Measurements from ENCODE around the gene SLAMF9. TPM values are rescaled to one million over a fixed set of nuclear protein-coding genes. Genes with fewer than 3 reads are reported as not detected.

SLAMF9 gene
- total RNA-seq, 2 experiments from 2014 or later = not detected

GRCh38 chr1:159986093-159986492, 32.1 kb upstream of the SLAMF9 start:
- Mint-ChIP-seq H3K36me3 (no peaks in the 10 kb centered on the region), H3K4me3 (no peak overlapping the region), H3K9me3 (ENCODE audit: low read depth) (no peaks in the 10 kb centered on the region), H3K27ac (no peak overlapping the region), H3K27me3 (peaks cover 28% of the 10 kb centered on the region), H3K4me1 (peaks cover 2% of the 10 kb centered on the region)
- ATAC-seq (no peak), DNase-seq (no peak)
- CTCF ChIA-PET = no interaction called here

GRCh38 chr1:159985473-159985872, 31.4 kb upstream of the SLAMF9 start:
- peaks cover 30% of the 10 kb centered on the region for H3K27me3 Mint-ChIP-seq
- no peaks in the 10 kb centered on the region for H3K4me1 Mint-ChIP-seq
- no peaks in the 10 kb centered on the region for H3K9me3 Mint-ChIP-seq (ENCODE audit: low read depth)
- H3K4me3 Mint-ChIP-seq = no peak overlapping the region
- no peak for DNase-seq
- CTCF ChIA-PET = no interaction called here
- no peaks in the 10 kb centered on the region for H3K36me3 Mint-ChIP-seq
- no peak overlapping the region for H3K27ac Mint-ChIP-seq
- ATAC-seq = no peak

DNA sequence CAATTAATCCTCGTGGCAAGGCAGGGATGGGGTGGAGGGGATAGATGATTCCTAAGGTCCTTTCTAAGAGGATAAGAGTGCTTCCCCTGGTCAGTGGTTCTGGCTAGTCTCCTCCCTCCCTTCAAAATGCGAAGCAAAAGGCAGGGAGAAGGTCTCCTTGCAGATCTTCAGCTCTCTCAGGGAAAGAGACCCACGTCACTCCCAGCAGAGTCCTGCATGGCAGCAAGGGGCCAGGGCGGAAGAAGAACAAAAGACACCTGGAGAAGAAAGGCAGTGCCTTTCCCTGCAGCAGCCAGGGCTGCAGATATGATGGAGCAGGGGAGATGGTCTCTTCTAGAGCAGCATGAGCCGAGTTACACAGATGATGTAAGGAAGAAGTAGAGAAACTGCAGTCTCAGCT, 29.6 kb upstream of the SLAMF9 start:
- no peak for ATAC-seq
- no peaks in the 10 kb centered on the region for H3K9me3 Mint-ChIP-seq (ENCODE audit: low read depth)
- CTCF ChIA-PET = interaction anchor here (0.8 to 1.2 kb wide), 4 partner anchors 22 to 91 kb away, joined by 3 read pairs; no protein-coding TSS in a partner anchor
- DNase-seq = peak; percentile 27
- H3K4me3 Mint-ChIP-seq = no peak overlapping the region
- H3K4me1 Mint-ChIP-seq = no peaks in the 10 kb centered on the region
- H3K27me3 Mint-ChIP-seq = peaks cover 36% of the 10 kb centered on the region
- no peak overlapping the region for H3K27ac Mint-ChIP-seq
- H3K36me3 Mint-ChIP-seq = no peaks in the 10 kb centered on the region

GRCh38 chr1:159982280-159982679, 28.2 kb upstream of the SLAMF9 start:
- ATAC-seq = no peak
- CTCF ChIA-PET = interaction anchor here (0.9 to 1.1 kb wide), 2 partner anchors 20 to 24 kb away, joined by 3 read pairs; no protein-coding TSS in a partner anchor
- H3K27me3 Mint-ChIP-seq = peaks cover 49% of the 10 kb centered on the region
- peak; percentile 5 for DNase-seq
- H3K36me3 Mint-ChIP-seq = no peaks in the 10 kb centered on the region
- H3K4me1 Mint-ChIP-seq = no peaks in the 10 kb centered on the region
- H3K9me3 Mint-ChIP-seq (ENCODE audit: low read depth) = no peaks in the 10 kb centered on the region
- no peak overlapping the region for H3K27ac Mint-ChIP-seq
- H3K4me3 Mint-ChIP-seq = no peak overlapping the region

DNA sequence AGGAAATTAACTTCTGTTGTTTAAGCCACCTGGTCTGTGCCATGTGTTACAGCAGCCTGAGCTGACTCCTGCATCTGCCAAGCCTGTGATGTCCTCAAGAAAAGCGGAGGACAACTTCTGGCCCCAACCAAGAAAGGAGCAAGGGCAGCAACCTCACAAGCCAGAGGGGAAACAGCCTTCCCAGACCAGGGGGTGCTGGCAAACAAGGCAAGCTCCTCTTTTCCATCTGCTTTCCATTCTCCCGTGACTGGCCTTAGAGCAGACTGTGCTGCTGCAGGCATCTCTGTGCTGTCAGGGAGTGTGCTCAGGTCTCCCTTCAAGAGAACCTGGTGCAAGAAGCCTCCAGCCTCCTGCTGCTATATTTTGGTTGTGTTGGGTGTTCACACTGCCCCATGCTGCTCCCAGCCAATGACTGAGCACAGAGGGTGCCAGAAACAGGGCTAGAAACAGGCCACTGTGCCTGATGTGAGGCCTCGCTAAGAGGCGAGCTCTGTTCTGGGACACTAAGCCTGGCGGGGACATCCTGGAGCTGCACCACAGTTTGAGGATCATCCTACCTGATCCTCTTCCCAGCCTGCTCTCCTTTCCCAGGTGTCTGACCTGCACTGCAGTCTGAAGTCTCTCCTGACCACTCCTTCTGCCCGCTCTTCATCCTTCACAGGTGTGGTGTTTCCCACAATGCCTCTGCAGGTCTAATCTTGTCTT, 27.5 kb upstream of the SLAMF9 start:
- H3K36me3 Mint-ChIP-seq = no peaks in the 10 kb centered on the region

GRCh38 chr1:159980786-159981185, 26.7 kb upstream of the SLAMF9 start:
- no peaks in the 10 kb centered on the region for H3K4me1 Mint-ChIP-seq
- CTCF ChIA-PET = no interaction called here
- H3K4me3 Mint-ChIP-seq = no peak overlapping the region
- H3K36me3 Mint-ChIP-seq = no peaks in the 10 kb centered on the region
- peaks cover 57% of the 10 kb centered on the region for H3K27me3 Mint-ChIP-seq
- ATAC-seq = no peak
- DNase-seq = peak; percentile 28
- H3K27ac Mint-ChIP-seq = no peak overlapping the region
- no peaks in the 10 kb centered on the region for H3K9me3 Mint-ChIP-seq (ENCODE audit: low read depth)

More for the DNA sequence above, 27.5 kb upstream of the SLAMF9 start:
- Mint-ChIP-seq H3K27me3 (peaks cover 57% of the 10 kb centered on the region), H3K4me3 (no peak overlapping the region), H3K27ac (no peak overlapping the region), H3K4me1 (no peaks in the 10 kb centered on the region), H3K9me3 (ENCODE audit: low read depth) (no peaks in the 10 kb centered on the region)
- CTCF ChIA-PET = interaction anchor here (0.9 kb wide), 1 partner anchor 20 kb away, joined by 3 read pairs; no protein-coding TSS in a partner anchor
- no peak for ATAC-seq
- DNase-seq = peak; percentile 29

DNA sequence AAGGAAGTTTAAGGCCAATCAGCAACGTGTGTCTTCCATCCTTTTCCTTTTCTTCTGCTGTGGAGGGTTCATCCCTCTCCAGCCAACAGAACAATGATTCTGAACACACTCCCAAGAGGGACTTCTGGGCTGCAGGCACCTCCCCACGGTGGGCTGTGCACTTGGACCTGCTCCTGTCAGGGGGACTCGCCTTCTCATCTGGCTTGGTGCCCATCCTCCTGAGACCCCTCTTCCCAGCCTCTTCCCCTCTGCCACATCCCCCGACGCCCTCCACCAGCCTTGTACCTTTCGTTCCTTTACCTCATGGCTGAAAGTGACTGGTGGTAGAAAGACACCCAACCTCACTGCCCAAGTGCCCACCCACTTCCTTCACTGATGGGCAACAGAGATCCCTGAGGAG, 26.0 kb upstream of the SLAMF9 start:
- DNase-seq = peak; percentile 11
- Mint-ChIP-seq H3K36me3 (no peaks in the 10 kb centered on the region), H3K27me3 (peaks cover 54% of the 10 kb centered on the region), H3K4me1 (no peaks in the 10 kb centered on the region), H3K9me3 (ENCODE audit: low read depth) (no peaks in the 10 kb centered on the region), H3K4me3 (no peak overlapping the region), H3K27ac (no peak overlapping the region)
- ATAC-seq = no peak
- CTCF ChIA-PET = no interaction called here

DNA sequence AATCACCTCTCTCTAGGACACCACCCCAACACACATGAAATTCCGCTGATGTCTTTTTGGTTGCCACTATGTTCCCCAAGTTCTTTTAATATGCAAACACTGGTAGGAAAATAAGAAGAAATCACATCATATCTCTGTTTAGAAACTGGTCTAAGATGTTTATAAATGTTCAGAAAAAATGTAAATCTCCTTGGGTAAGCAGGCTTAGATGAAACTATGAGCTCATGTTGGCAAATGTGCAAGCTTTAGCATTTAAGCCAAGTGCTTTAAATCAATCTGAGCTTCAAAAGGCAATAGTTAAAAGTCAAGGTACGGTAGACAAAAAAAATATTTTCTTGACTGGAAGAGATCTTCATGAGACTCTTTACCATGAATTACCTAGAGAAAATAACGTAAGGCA, 25.2 kb upstream of the SLAMF9 start:
- DNase-seq (no peak), ATAC-seq (no peak)
- Mint-ChIP-seq H3K4me1 (no peaks in the 10 kb centered on the region), H3K9me3 (ENCODE audit: low read depth) (no peaks in the 10 kb centered on the region), H3K27ac (no peak overlapping the region), H3K4me3 (no peak overlapping the region), H3K36me3 (no peaks in the 10 kb centered on the region), H3K27me3 (peaks cover 50% of the 10 kb centered on the region)
- CTCF ChIA-PET = interaction anchor here (1.4 kb wide), 1 partner anchor 29 kb away, joined by 4 read pairs; no protein-coding TSS in a partner anchor

DNA sequence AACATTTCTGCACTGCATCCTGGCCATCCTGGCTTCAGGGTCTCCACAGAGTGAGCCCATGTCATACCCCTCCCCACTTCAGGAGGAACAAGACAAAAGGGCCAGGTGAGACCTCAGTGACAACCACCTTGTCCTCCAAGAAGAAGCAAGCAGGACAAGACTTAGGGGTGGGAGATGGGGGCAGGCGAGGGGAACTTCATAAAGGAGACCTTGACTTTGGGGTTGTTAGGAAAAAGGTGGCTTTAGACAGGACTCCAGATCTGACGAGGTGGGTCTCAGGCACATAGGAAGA, 24.0 kb upstream of the SLAMF9 start:
- ATAC-seq = no peak
- no peak overlapping the region for H3K4me3 Mint-ChIP-seq
- no peaks in the 10 kb centered on the region for H3K36me3 Mint-ChIP-seq
- CTCF ChIA-PET = interaction anchor here (1.4 kb wide), 1 partner anchor 30 kb away, joined by 4 read pairs; no protein-coding TSS in a partner anchor
- H3K27ac Mint-ChIP-seq = no peak overlapping the region
- peak; percentile 27 for DNase-seq
- peaks cover 42% of the 10 kb centered on the region for H3K27me3 Mint-ChIP-seq
- H3K4me1 Mint-ChIP-seq = no peaks in the 10 kb centered on the region
- no peaks in the 10 kb centered on the region for H3K9me3 Mint-ChIP-seq (ENCODE audit: low read depth)

- CTCF ChIA-PET = interaction anchor here (1.9 kb wide), 1 partner anchor 30 kb away, joined by 5 read pairs; no protein-coding TSS in a partner anchor
- ATAC-seq = no peak
- Mint-ChIP-seq H3K4me1 (no peaks in the 10 kb centered on the region), H3K4me3 (no peak overlapping the region), H3K36me3 (no peaks in the 10 kb centered on the region), H3K9me3 (ENCODE audit: low read depth) (no peaks in the 10 kb centered on the region), H3K27ac (no peak overlapping the region), H3K27me3 (peaks cover 42% of the 10 kb centered on the region)
- peak; percentile 22 for DNase-seq
Observed at GRCh38 chr1:159977364-159978106, 23.5 kb upstream of the SLAMF9 start.

DNA sequence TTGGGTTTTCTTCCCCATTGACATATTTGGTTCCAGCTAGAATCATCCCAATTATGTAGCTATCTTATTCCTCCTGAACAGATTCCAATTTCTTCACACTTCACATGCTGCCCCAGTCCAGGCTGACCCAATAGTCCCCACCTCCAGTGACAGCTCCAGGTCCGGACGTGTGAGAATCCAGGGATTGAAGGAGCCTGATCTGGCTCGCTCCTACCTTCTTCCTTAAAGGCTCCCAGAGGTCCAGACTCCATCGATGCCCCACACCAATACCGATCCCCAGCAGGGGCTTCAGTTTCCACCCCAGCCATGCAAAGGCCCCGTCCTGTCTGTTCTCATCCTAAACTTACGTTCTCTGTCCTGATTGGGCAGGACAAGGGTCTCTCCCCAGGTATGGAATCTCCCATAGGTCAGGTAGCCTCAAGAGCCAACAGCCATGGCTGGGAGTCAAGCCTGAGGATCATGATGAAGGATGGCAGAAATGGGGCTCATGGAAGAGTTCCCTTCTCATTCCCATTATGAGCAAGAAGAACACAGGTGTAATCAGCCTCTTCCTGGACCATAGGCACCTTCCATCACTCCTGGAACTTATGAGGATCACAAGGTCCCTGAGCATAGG, 20.4 kb upstream of the SLAMF9 start:
- no peak for ATAC-seq
- Mint-ChIP-seq H3K9me3 (ENCODE audit: low read depth) (no peaks in the 10 kb centered on the region), H3K36me3 (no peaks in the 10 kb centered on the region), H3K4me3 (no peak overlapping the region), H3K27ac (no peak overlapping the region), H3K27me3 (peaks cover 37% of the 10 kb centered on the region), H3K4me1 (no peaks in the 10 kb centered on the region)
- CTCF ChIA-PET = no interaction called here
- peak; percentile 19 for DNase-seq

DNA sequence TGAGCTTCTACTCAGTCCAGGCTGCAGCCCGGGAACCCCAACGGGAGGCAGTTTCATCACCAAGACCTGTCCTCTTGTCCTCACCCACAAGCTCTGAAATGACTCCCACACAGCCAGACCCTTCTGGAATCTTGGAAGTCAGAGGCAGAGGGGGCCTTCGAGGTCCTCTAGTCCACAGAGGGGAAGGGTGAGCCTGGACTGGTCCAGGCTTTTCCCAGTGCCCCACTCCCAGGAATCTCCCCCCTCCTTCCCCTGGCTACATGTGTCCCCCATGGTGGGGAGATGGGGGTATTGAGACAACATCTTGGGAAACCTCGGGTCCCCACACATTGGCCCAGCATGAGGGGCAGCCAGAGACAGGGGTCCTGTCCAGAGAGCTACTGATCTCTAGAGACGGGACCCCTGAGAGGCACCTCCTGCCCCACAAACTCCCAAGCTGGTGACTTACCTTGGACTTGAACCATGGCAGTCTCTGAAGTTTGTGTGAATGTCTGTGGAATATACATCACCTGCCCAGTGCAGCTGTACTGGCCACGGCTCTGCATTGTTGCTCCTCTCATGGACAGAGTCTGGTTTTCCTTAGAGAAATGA, 19.4 kb upstream of the SLAMF9 start:
- Mint-ChIP-seq H3K27me3 (peaks cover 34% of the 10 kb centered on the region), H3K4me3 (no peak overlapping the region)
- CTCF ChIA-PET = interaction anchor here (1.2 kb wide), 1 partner anchor 34 kb away, joined by 6 read pairs; no protein-coding TSS in a partner anchor

DNA sequence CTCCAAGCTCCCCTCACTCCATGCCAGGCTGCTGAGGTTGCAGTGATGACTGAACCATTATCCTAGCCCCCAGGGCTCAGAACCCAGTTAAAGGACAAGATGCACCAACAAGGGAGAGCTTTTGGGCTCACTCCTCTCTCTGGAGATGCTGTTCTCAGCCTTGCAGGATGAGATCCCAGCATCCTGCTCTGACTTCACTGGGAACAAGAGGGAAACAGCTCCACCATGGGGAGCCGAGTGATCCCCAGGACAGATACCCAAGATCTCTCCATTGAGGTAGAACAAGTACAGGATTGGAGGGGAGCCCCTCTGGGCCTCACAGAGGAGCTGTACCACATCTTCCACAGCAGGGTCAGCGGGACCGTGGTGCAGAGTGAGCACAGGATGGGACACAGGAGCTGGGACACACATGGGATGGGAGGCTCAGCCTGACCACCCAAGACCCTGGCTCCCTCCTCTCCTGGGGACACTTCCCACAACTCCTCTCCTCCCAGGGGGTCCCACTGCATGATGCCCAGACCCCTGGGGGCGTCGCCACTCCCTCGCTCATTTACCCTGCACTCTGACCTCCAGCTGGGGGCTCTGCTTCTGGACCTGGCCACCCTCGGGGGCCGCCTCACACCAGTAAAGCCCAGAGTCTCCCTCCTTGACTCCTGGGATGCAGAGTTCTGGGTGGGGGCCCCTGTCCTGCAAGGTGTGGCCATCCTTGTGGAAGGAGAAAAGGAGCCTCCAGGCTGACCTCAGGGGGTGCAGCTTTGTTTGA, 18.6 kb upstream of the SLAMF9 start:
- H3K9me3 Mint-ChIP-seq (ENCODE audit: low read depth) = no peaks in the 10 kb centered on the region
- no peaks in the 10 kb centered on the region for H3K4me1 Mint-ChIP-seq
- CTCF ChIA-PET = interaction anchor here (1.2 kb wide), 1 partner anchor 35 kb away, joined by 6 read pairs; no protein-coding TSS in a partner anchor
- no peak overlapping the region for H3K27ac Mint-ChIP-seq
- H3K27me3 Mint-ChIP-seq = peaks cover 34% of the 10 kb centered on the region
- H3K36me3 Mint-ChIP-seq = no peaks in the 10 kb centered on the region
- DNase-seq = peak; percentile 37
- no peak overlapping the region for H3K4me3 Mint-ChIP-seq
- ATAC-seq = no peak

More for the DNA sequence above, 19.4 kb upstream of the SLAMF9 start:
- peak; percentile 19 for DNase-seq
- H3K4me1 Mint-ChIP-seq = no peaks in the 10 kb centered on the region
- no peak for ATAC-seq
- no peak overlapping the region for H3K27ac Mint-ChIP-seq
- H3K9me3 Mint-ChIP-seq (ENCODE audit: low read depth) = no peaks in the 10 kb centered on the region
- no peaks in the 10 kb centered on the region for H3K36me3 Mint-ChIP-seq

Measured in activated CD8-positive, alpha-beta memory T cell treated with anti-CD3 and anti-CD28 coated beads, Interleukin-2, amount 10 ng/mL, durations not matched to agents 7 days and 5 days (primary cell).